Epidermal melanocyte (primary cell): ENCODE data around the gene ZNF629.
A peak's percentile ranks its signal among the peaks of the same experiment; 100 is the strongest.
"Not testable (repeated sequence)": the region's sequence is repeated elsewhere in the genome, so short reads cannot be mapped to it uniquely, and the experiment has no call there.

Experiments used
- DNase-seq: peaks from one replicate; pipeline ENCODE4 v3.0.0; 2011; ENCODE audit warnings: low spot score; ENCODE audit not compliant: insufficient read length

Gene ZNF629

DNA sequence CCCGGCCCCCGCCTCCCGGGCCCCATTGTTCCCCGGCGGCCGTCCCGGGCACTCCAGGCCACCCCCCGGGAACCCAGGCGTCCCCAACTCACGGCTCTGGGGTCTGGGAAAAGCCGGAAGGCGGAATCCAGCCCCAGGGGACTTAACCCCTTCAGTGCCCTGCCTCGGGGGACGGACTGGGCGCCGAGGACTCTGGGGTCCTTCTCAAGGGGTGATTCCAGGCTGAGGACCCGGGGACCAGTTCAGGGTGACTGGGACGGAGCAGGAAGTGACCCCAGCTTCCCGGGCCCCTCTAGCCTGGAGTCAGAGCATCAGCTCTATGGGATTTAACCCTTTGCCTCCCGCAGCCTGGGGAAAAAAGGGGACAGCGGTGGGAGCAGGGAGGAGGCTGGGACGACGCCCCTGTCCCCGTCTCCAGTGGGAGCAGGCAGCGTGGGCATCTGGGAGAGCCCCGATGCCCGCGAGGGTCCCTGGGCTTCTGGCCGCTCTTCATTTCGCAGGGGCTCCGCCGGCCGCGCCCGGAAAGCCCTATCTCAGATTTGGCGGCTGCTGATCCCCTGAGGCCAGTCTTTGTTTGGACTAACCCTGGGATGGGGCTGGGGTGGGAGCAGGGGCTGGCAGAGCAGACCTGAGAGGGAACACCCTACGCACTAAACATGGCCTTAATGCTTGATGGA is at the start of gene ZNF629:
Gene ZNF629, minus strand, starts transcription at position 270 of the 677 bp plus-strand sequence. CDS start 2,723 bp downstream, outside the sequence.
- peak; percentile 90 for DNase-seq

DNA sequence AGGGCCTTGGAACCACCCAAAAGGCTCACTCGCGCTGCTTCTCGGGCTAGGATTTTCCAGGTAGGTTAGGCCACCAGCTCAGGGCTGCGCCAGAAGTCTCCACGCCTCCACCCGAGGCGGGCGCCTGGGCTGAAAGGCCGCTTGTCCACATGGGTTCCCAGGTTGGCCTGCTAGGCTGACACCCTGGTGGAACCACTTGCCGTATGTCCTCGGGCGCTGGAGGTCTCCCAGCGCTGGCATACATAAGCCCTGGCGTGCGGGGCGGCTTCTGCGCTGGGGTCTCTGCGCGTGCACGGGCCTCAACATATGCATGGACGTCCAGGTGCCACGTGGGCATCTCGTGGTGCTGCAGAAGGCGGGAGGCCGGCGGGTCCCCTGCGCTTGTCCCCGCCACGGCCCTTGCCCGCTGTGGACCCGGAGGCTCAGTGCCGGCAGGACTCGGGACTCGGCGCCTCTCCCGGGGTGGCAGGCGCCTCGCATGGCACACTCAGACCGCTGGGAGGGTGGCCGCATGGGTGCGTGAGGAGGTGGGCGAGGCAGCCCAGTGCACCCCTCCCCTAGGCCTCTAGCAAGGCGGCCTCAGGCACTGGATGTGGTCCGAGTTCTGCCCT is 47.2 kb upstream of the ZNF629 start:
- DNase-seq = no peak

DNA sequence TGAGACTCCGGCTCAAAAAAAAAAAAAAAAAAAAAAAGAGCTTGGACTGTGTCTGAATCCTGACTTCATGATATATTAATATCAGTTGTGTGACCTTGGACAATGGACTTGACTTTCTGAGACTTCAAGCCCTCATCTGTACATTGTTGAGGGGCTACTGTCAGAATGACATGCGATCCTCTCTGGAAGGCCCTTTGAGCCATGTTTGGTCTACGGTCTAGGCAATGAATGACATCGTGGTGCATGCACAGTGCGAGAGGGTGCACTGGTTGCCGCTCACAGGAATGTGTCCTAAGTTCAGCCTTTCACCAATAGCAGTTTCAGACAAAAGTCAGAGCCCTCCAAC is 43.0 kb upstream of the ZNF629 start:
- DNase-seq = no peak

DNA sequence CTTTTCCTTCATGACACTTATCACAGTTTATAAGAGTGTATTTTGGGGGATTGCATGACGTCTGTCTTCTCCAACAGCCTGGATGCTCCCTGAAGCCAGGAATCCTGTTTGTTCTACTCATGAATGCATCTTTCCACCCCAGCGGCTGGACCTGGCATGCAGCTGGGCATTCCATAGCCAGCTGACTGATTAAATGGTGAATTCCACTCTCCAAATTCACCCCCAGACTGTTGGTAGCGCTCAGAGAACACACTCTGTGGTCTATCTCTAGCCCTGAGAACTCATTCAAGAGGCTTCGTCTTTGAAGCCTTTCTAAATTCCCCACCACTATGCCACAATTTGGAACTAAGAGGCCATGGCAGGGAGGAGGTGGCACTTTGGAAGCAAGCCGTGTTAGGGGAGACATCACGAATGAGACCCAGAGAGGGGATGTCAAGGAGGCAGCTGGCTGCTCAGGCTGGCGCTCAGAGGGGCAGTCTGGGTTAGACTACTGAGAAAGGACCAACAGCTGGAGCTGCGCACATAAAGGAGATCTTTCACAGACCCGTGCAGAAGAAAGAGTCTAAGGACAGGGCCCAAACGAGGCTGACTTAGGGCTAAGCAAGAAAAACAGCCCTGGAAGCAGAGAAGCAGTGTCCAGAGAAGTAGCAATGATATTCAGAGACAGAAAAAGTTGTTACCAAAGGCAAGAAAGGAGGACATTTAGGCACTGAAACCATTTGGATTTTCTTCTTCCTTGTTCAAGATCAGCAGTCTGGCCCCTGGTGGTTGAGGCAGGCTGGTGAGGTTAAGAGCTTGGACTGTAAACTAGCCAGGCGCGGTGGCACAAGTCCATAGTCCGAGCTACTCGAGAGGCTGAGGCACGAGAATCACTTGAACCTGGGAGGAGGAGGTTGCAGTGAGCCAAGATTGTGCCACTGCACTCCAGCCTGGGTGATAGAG is 42.4 kb upstream of the ZNF629 start:
- no peak for DNase-seq

DNA sequence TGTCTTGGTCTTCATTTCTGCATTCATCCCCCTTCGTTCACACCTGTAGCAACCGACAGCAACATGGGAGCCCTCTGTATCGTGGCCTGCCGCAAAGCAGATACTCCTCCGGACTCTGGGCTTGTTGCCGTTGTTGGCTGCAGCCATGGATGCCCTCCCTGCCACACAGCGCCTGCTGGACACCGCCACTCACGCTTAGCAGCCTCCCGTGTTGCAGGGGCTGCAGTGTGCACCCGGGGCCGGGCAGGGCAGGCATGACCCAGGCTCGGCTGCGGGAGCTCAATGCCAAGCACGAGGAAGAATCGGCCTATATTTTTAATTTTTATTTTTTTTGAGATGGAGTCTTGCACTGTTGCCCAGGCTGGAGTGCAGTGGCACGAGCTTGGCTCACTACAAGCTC is 34.9 kb upstream of the ZNF629 start:
- no peak for DNase-seq

DNA sequence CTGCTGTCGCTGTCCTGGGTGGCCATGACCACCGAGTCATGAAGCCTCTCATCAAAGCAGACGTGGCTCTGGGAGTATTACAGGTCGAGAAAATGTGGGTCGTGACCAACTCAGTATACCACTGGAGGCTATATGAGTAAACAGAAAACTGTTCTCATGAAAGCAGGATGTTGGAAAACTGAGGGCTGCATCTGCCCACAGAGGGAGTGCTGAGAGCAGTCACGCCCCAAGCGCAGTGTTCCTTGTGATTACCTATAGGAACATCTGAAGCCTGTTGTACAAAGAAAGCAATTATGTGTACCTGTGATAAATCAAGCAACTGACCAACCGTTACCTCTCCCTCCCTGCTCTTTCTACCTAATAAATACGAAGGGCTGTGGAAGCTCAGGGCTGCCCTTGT is 34.4 kb upstream of the ZNF629 start:
- not testable (repeated sequence) for DNase-seq

DNA sequence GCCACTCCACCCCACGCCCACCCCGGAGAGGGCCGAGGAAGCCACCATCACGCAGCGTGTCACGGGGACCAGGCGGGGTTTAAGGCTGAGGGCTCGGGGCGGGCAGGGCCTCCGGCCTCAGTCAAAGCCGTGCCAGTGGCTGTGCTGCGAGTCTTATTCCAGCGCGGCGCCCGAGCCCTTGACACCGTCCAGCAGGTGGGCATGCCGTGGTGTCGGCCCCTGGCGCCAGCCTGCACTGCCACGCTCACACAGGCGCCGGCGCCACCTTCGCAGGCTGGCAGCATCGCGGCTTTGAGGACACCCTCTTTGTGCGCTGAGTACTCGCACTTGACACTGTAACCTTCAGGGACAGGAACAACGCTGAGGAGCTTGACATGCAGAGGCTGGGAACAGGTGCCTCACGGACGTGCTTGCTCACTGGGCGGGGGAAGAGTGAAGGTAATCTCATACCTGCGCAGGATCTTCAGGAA is 34.0 kb upstream of the ZNF629 start:
- DNase-seq = no peak

DNA sequence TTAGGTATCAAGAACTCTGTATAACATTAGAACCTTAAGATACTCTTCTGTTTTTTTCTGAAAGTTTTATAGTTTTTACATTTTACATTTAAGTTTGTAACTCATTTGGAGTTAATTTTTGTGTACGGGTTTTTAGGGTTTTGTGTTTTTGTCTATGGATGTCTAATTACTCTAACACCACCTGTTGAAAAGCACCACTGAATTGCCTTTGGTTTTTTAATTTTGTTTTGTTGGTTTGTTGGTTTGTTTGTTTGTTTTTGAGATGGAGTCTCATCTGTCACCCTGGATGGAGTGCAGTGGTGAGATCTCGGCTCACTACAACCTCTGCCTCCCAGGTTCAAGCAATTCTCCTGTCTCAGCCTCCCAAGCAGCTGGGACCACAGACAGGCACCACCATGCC is 29.8 kb upstream of the ZNF629 start:
- DNase-seq = no peak

DNA sequence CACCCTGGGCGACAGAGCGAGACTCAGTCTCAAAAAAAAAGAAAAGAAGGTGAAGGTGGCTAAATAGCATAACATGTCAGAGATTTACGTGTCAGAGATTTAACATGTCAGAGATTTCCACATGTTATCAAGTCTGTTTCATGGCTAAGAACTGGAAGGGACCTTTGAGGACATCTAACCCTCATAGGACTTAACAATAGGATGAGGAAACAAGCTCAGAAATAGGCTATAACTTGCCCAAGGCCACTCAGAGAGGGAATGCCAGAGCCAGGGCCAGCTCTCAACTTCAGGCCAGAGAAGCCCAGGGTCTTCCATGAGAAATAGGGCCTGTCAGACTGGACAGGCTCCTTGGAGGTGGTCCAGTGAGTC is 26.8 kb upstream of the ZNF629 start:
- DNase-seq = no peak

DNA sequence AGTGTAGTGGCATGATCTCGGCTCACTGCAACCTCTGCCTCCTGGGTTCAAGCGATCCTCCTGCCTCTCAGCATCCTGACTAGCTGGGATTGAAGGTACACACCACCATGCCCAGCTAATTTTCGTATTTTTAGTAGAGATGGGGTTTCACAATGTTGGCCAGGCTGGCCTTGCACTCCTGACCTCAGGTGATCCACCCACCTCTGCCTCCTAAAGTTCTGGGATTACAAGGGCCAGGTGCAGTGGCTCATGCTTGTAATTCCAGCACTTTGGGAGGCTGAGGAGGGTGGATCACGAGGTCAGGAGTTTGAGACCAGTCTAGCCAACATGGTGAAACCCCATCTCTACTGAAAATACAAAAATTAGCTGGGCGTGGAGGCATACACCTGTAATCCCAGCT is 22.7 kb upstream of the ZNF629 start:
- DNase-seq = not testable (repeated sequence)

DNA sequence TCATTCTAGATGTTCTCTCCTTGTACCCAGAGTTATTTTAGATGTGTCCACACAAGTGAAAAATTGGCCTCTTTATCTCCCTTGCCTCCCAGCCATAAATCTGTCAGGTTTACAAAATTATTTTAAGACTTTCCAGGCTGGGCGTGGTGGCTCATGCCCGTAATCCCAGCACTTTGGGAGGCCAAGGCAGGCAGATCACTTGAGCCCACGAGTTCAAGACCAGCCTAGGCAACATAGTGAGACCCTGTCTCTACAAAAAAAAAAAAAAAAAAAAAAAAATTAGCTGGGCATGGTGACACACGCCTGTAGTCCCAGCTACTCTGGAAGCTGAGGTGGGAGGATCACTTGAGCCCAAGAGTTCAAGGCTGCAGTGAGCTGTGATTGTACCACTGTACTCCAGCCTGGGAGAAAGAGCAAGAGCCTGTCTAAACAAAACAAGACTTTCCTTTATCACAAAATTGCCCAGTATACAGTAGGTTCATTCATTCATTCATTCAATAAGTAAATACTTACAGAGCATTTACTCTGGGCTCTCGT is 22.0 kb upstream of the ZNF629 start:
- DNase-seq = not testable (repeated sequence)

DNA sequence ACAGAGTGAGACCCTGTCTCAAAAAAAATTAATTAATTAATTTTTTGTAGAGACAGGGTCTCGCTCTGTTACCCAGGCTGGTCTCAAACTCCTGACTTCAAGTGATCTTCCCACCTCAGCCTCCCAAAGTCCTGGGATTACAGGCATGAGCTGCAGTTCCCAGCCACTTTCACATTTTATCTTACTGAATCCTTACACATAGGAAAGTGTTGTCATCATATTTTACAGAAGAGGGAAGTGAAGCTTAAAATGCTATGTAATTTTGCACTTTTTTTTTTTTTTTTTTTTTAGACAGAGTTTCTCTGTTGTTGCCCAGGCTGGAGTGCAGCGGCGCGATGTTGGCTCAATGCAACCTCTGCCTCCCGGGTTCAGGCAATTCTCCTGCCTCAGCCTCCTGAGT is 21.1 kb upstream of the ZNF629 start:
- no peak for DNase-seq

DNA sequence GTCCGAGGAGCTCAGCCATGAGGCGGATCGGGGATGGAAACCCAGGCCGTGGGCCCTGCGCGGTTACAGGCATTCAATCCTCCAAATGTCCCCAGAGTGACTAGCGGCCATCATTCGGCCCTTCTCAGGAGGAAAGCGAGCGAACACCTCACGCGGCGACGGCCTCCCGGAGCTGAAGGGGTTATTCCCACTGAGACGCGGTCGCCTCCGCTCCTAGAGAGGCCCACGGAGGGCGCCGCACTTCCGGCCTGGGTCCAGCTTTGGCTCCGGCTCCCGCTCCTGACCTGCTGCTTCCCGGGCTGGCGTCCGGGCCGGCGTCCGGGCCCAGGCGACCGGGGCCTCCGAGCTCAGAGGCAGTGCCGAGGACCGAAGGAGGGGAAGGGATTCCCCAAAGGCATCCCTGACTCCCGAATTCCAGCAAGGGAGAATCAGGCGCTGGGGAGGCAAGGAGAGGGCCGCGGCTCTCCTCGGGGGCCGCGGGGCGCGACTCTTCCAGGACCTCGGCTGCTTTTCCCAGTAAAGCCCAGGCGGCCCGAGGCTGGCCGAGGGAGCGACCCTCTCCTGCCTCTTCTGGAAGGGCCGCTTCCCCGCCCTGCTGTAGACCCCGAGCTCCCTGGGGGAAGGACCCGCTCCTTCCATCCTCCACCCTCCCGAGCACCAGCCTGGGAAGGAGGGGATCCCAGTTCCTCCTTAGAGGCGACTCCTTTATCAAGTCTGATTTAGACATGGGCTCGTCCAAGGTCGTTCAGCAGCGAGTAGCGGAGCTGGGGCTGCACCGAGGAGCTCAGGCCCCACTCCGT is 18.6 kb upstream of the ZNF629 start:
- peak; percentile 87 for DNase-seq

DNA sequence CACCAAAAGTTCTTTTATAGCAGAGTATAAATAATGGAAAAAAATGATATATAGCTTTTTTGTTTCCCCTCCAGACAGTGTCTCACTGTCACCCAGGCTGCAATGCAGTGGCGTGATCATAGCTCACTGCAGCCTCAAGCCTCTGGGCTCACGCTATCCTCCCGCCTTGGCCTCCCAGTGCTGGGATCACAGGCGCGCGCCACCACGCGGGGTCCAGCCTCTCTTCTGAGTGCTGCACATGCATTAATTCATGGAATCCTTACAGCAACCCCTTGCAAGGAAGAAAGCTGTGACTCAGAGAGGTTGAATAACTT is 18.0 kb upstream of the ZNF629 start:
- no peak for DNase-seq

DNA sequence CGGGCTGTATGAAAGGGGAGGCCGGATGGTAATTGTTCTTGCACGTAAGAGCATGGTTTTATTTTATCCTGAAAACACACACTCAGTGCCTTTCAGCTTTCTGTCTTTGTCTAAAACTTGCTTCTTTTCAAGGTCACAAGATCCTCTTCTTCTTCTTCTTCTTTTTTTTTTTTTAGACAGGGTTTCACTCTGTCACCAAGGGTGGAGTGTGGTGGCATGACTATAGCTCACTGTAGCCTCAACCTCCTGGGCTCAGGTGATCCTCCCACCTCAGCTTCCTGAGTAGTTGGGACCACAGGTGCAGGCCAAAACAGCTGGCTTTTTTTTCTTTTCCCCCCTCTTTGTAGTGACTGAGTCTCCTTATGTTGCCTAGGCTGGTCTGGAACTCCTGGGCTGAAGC is 15.9 kb upstream of the ZNF629 start:
- DNase-seq = no peak

DNA sequence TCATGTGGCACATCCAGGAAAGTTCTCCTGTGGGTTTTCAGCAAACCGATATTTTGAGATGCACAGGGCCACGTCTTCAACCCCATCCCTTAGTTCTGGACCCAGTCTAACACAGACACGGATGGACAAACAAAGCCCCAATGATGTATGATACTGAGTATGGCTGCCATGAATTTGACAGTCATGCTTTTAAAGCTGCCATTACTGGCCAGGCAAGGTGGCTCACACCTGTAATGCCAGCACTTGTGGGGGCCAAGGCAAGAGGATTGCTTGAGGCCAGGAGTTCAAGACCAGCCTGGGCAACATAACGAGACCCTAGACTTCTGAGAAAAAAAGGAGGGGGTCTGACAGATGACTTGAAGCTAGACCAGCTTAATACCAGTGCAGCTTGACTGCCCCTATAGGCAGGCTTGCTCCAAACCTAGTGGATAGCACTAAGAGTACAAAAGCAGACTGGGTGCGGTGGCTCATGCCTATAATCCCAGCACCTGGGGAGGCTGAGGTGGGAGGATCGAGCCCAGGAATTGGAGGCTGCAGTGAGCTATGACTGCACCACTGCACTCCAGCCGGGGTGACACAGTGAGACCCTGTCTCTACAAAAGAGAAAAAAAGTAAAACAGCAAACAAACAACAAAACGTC is 10.8 kb upstream of the ZNF629 start:
- DNase-seq = no peak

DNA sequence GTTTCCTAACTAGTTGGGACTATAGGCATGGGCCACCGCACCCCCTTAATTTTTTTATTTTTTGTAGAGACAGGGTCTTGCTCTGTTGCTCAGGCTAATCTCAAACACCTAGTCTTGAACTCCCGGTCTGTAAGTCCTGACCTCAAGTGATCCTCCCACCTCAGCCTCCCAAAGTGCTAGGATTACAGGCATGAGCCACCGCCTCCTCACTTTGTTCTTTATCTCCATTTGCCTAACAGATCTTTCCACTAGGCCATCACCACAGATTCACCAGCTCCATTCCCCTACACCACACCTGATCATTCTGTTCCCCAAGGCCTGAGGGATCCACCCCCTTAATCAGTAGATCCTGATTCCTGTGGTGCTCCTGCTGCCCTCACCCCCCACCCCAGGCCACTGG is 7.6 kb upstream of the ZNF629 start:
- DNase-seq = no peak

DNA sequence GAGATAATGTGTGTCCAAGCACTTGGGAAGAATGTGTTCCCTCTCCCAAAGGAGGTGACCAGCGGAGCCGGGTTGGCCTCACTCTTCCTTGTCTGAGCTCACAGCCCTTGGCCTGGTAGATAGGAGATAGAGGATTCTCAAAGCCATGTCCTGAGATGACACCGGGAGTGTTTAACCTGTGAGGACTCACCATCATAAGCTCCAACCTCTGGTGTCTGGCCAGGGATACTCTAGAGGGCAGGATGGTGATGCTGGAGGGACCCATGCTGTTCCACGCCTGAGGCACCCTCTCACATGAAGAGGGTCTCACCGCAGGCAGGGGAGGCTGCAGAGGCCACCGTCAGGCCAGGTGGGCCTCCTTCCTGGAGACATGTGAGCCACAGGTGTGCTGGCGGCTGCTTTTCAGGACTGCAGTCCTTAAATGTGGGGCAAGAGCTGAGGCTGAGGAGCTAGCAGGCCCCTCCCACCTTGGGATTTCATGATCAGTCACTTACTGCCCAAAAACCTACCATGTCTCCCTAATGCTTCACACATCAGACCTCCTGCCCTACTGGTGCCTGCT is 6.6 kb upstream of the ZNF629 start:
- DNase-seq = no peak

DNA sequence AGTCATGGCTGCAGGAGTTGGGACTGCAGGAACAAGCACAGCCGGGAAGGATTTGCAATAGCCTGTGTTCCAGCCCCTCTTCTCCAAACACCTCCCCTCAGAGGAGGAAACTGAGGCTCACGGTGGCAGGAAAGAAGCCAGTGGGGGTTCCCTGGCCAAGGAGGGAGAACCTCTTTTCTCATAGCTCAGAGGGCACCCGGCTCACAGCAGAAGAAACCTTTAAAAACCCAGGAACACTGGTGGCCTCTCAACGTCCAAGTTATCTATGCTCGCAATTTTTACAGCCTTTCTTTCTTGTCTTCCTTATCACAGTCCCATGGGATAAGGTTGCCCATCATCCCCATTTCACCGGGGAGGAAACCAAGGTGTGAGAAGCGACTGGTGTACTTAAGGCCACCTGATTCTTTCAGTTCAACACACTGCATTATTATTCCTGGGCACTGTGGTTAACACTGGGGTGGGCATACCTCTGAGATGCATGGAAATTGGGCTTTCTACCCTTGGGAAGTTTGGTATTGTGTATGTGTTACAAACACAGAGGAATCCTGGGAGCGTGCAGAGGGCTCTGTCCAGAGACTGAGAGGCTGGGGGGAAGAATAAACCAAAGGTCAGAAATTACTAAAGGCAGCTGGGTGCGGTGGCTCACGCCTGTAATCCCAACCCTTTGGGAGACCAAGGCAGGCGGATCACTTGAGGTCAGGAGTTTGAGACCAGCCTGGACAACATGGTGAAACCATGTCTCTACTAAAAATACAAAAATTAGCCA is 791 bp upstream of the ZNF629 start:
- no peak for DNase-seq
